ENCODE results near the gene CPZ. TPM values are rescaled to one million over a fixed set of nuclear protein-coding genes. Genes with fewer than 3 reads are reported as not detected.

CPZ gene
- total and polyA plus RNA-seq, 2 of the 4 experiments (the other 2 are of a cell fraction): 0.90 to 10.3 TPM

- Histone ChIP-seq H2AFZ (replicated peaks; ENCODE audit: low read length, poor library complexity) (no peak overlapping the region), H3K56ac (ENCODE audit: extremely low read depth, insufficient read depth, low read length) (no peak overlapping the region), H2AK5ac (ENCODE audit: low read depth, low read length) (no peak overlapping the region), H3K4ac (ENCODE audit: low read depth, low read length) (no peak overlapping the region), H3K36me3 (ENCODE audit: control insufficient read depth, insufficient read depth, low read length) (peaks cover 59% of the 10 kb centered on the region; the same call in 1 of the 2 replicates), H3K4me1 (ENCODE audit: control insufficient read depth, insufficient read depth, low read length) (no peaks in the 10 kb centered on the region), H4K91ac (ENCODE audit: insufficient read depth, low read depth, low read length) (no peak overlapping the region), H2AK9ac (replicated peaks; ENCODE audit: low read depth, low read length, poor library complexity) (no peak overlapping the region), H3K18ac (ENCODE audit: low read depth, low read length) (no peak overlapping the region), H3K9me1 (ENCODE audit: insufficient read depth, low read length) (no peaks in the 10 kb centered on the region), H2BK20ac (ENCODE audit: low read depth, low read length) (no peak overlapping the region), H3K14ac (replicated peaks; ENCODE audit: low read depth, low read length) (no peak overlapping the region), H2BK5ac (ENCODE audit: low read depth, low read length, poor library complexity, severe bottlenecking) (peak overlapping the region; percentile 56), H3K4me3 (ENCODE audit: insufficient read depth, low read depth, low read length) (no peak overlapping the region), H4K5ac (ENCODE audit: low read depth, low read length) (no peak overlapping the region), H2BK15ac (ENCODE audit: low read depth, low read length) (no peak overlapping the region), H4K8ac (ENCODE audit: low read depth in 2 of 2, low read length in 2 of 2) (no peak overlapping the region), H3K79me1 (ENCODE audit: low read depth in 1 of 2, low read length in 2 of 2) (no peaks in the 10 kb centered on the region), H2BK120ac (ENCODE audit: low read depth, low read length) (no peak overlapping the region), H3K4me2 (ENCODE audit: low read depth, low read length) (no peak overlapping the region), H3K23ac (ENCODE audit: low read depth, low read length) (no peak overlapping the region), H3K27me3 (ENCODE audit: control insufficient read depth, insufficient read depth, low read length) (no peaks in the 10 kb centered on the region; the same call in 1 of the 2 replicates), H3K27ac (ENCODE audit: insufficient read depth, low read length) (no peak overlapping the region), H3K9me3 (ENCODE audit: control insufficient read depth, insufficient read depth, low read length) (no peaks in the 10 kb centered on the region), H4K20me1 (ENCODE audit: insufficient read depth, low read length) (no peaks in the 10 kb centered on the region), H3K9ac (ENCODE audit: low read depth, low read length) (no peak overlapping the region)
- ATAC-seq (ENCODE audit: low read depth) (no peak), DNase-seq (no peak)
- 80 to 100% methylated on average over 1 of the region's 1 CpG for WGBS, 2 experiments (ENCODE audit: extremely low coverage in 2 of 2, insufficient read length in 1 of 2)
- ChIA-PET POLR2A (ENCODE audit: unreplicated experiment) (no interaction called here), CTCF (interaction anchor here (0.6 kb wide), 1 partner anchor 52 kb away, joined by 3 read pairs; no protein-coding TSS in a partner anchor)
- intact Hi-C loops (cut with micrococcal nuclease) (no loop called here), dilution Hi-C loops (cut with HindIII; ENCODE audit: low sequenced_read_pairs, unreplicated experiment) (no loop called here), in situ Hi-C loops (cut with MboI; ENCODE audit: low sequenced_read_pairs) (loop anchor here (25.0 kb wide), 1 partner anchor 393 kb away; no protein-coding TSS in a partner anchor)
- BruUV-seq (replicated peaks): no TSS peak
- no peak for TF ChIP-seq RFX5 (IDR thresholded peaks at IDR 0.05; ENCODE audit: low read depth, low read length)
- no peak for TF ChIP-seq SMC3 (IDR thresholded peaks at IDR 0.05; ENCODE audit: low read depth, low read length)
- TF ChIP-seq BHLHE40 (IDR thresholded peaks at IDR 0.05; ENCODE audit: low read depth, low read length): no peak
- no peak for TF ChIP-seq RAD21 (IDR thresholded peaks at IDR 0.05; ENCODE audit: low read length)
- no peak for TF ChIP-seq CEBPB (IDR thresholded peaks at IDR 0.05; ENCODE audit: low read depth, low read length)
- TF ChIP-seq POLR2A (IDR thresholded peaks at IDR 0.05; ENCODE audit: low read depth, low read length): no peak
- TF ChIP-seq RCOR1 (IDR thresholded peaks at IDR 0.05; ENCODE audit: insufficient replicate concordance, low read length): no peak
- no peak for TF ChIP-seq USF2 (IDR thresholded peaks at IDR 0.05; ENCODE audit: low read depth, low read length)
- TF ChIP-seq FOS (IDR thresholded peaks at IDR 0.05; ENCODE audit: low read depth, low read length): no peak
- TF ChIP-seq NFE2L2 (IDR thresholded peaks at IDR 0.05; ENCODE audit: low read depth, low read length): no peak
- no peak for TF ChIP-seq ELK1 (IDR thresholded peaks at IDR 0.05; ENCODE audit: borderline replicate concordance, low read depth, low read length)
Measured at GRCh38 chr4:8605289-8605688, 12.7 kb downstream of the CPZ start.
